Osteoblast (primary cell): ENCODE data around the gene CALCOCO2. TPM values are rescaled to one million over a fixed set of nuclear protein-coding genes. Genes with fewer than 3 reads are reported as not detected.

Experiments
- DNase-seq: peaks from one replicate; pipeline ENCODE4 v3.0.0; 2011; ENCODE audit warnings: low spot score, mixed read lengths; ENCODE audit not compliant: insufficient read length; ENCODE audit errors: missing footprints
- H2AFZ ChIP-seq: 2 replicates; pipeline ENCODE4 v1.6.0; 2011; ENCODE audit warnings: mild to moderate bottlenecking, low read length
- H3K27ac ChIP-seq: 2 replicates; pipeline ENCODE4 v1.5.1; 2011; ENCODE audit warnings: mild to moderate bottlenecking, low read depth, low read length, moderate library complexity
- H3K27me3 ChIP-seq: 2 replicates; pipeline ENCODE4 v1.6.0; 2012; ENCODE audit warnings: mild to moderate bottlenecking, control low read depth, inconsistent platforms, low read length, moderate library complexity; ENCODE audit not compliant: insufficient read depth
- H3K36me3 ChIP-seq: 2 replicates; pipeline ENCODE4 v1.5.1; 2011; ENCODE audit warnings: mild to moderate bottlenecking, low read length, control low read depth, moderate library complexity; ENCODE audit not compliant: insufficient read depth
- H3K4me1 ChIP-seq: 2 replicates; pipeline ENCODE4 v1.5.1; 2011; ENCODE audit warnings: mild to moderate bottlenecking, low read length, control low read depth, moderate library complexity; ENCODE audit not compliant: insufficient read depth
- H3K4me2 ChIP-seq: 2 replicates; pipeline ENCODE4 v1.6.0; 2011; ENCODE audit warnings: mild to moderate bottlenecking, low read length; ENCODE audit not compliant: insufficient read depth
- H3K4me3 ChIP-seq: fragments of 200-600 bp; sonication (generic); 3 replicates; pipeline ENCODE4 v1.5.1; 2012; ENCODE audit warnings: mild to moderate bottlenecking, low read length, inconsistent platforms; ENCODE audit not compliant: insufficient read depth
- H3K79me2 ChIP-seq: 2 replicates; pipeline ENCODE4 v1.6.0; 2012; ENCODE audit warnings: mild to moderate bottlenecking, low read length, control low read depth, inconsistent platforms; ENCODE audit not compliant: insufficient read depth
- H3K9me3 ChIP-seq: 2 replicates; pipeline ENCODE4 v1.5.1; 2011; ENCODE audit warnings: low read depth, low read length, control low read depth
- H4K20me1 ChIP-seq: 2 replicates; pipeline ENCODE4 v1.6.0; 2012; ENCODE audit warnings: mild to moderate bottlenecking, low read length, control low read depth; ENCODE audit not compliant: insufficient read depth
- CTCF ChIP-seq: IDR thresholded peaks from 2 replicates; pipeline ENCODE4 v1.5.1; 2011; ENCODE audit warnings: mild to moderate bottlenecking, low read depth, low read length, moderate library complexity; ENCODE audit errors: extremely low read depth
- total RNA-seq: library from RNA; depleted of rRNA; stranded (reverse); fragments of >200 nt; gene quantifications from 2 replicates; pipeline ENCODE4 v1.2.3, GENCODE V29; 2012

The CALCOCO2 gene
- total RNA-seq, 1 donor = 105 TPM

- no peak overlapping the region for H2AFZ ChIP-seq
- no peaks in the 10 kb centered on the region for H3K9me3 ChIP-seq
- H3K27me3 ChIP-seq = no peaks in the 10 kb centered on the region
- H3K36me3 ChIP-seq = peaks cover 66% of the 10 kb centered on the region
- H3K4me1 ChIP-seq = no peaks in the 10 kb centered on the region
- no peak for TF ChIP-seq CTCF
- H4K20me1 ChIP-seq = no peaks in the 10 kb centered on the region
- no peak for DNase-seq
- H3K4me3 ChIP-seq = no peak overlapping the region
- H3K79me2 ChIP-seq = no peaks in the 10 kb centered on the region
- H3K27ac ChIP-seq = no peak overlapping the region
- H3K4me2 ChIP-seq = no peak overlapping the region
Measured at GRCh38 chr17:48860456-48860855, 29.6 kb downstream of the CALCOCO2 start.

- TF ChIP-seq CTCF = no peak
- H3K27ac ChIP-seq = no peak overlapping the region
Measured at GRCh38 chr17:48868916-48869500, 38.2 kb downstream of the CALCOCO2 start.

DNA sequence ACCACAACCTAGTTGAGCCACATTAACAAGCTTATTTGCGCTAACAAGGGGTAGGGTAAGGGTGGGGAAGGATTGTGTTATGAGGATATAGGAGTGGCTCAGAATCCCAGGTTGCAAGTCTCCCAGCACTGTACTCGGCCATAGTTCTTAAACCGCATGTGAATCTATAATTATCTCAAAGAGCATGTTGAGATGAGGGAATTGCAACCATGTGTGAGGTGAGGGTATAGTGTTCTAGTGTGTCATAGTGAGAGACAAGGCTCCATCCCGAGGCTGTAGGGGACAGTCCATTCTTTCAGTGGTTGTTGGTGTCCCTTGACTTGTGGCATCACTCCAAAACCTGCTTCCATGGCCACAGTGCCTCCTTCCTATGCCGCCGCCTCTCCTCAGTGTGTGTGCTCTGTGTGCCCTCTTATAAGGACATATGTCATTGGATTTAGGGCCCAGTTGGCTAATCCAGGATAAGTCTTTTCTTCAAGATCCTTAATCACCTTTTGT lies 39.0 kb downstream of the CALCOCO2 start:
- peaks cover 7% of the 10 kb centered on the region for H3K27me3 ChIP-seq
- no peak overlapping the region for H3K27ac ChIP-seq
- no peak overlapping the region for H3K4me3 ChIP-seq
- no peaks in the 10 kb centered on the region for H4K20me1 ChIP-seq
- peak; percentile 74 for DNase-seq
- H3K36me3 ChIP-seq = peaks cover 2% of the 10 kb centered on the region
- TF ChIP-seq CTCF = no peak
- no peak overlapping the region for H2AFZ ChIP-seq
- no peaks in the 10 kb centered on the region for H3K4me1 ChIP-seq
- H3K9me3 ChIP-seq = no peaks in the 10 kb centered on the region
- H3K4me2 ChIP-seq = no peak overlapping the region
- no peaks in the 10 kb centered on the region for H3K79me2 ChIP-seq

More at GRCh38 chr17:48868916-48869500, 38.2 kb downstream of the CALCOCO2 start:
- Histone ChIP-seq H3K4me3 (no peak overlapping the region), H3K4me2 (no peak overlapping the region), H3K4me1 (no peaks in the 10 kb centered on the region), H3K79me2 (no peaks in the 10 kb centered on the region), H3K27me3 (peaks cover 6% of the 10 kb centered on the region), H3K36me3 (peaks cover 10% of the 10 kb centered on the region), H3K9me3 (no peaks in the 10 kb centered on the region), H4K20me1 (no peaks in the 10 kb centered on the region), H2AFZ (no peak overlapping the region)
- no peak for DNase-seq

GRCh38 chr17:48871035-48871550 lies 40.3 kb downstream of the CALCOCO2 start:
- peaks cover 9% of the 10 kb centered on the region for H3K27me3 ChIP-seq
- no peak for TF ChIP-seq CTCF
- H3K27ac ChIP-seq = no peak overlapping the region
- H3K36me3 ChIP-seq = no peaks in the 10 kb centered on the region
- no peaks in the 10 kb centered on the region for H3K4me1 ChIP-seq
- H2AFZ ChIP-seq = no peak overlapping the region
- H4K20me1 ChIP-seq = no peaks in the 10 kb centered on the region
- no peak overlapping the region for H3K4me2 ChIP-seq
- DNase-seq = no peak
- no peak overlapping the region for H3K4me3 ChIP-seq
- no peaks in the 10 kb centered on the region for H3K79me2 ChIP-seq
- H3K9me3 ChIP-seq = no peaks in the 10 kb centered on the region
